ENCODE measurements around the gene GYG2. TPM values are rescaled to one million over a fixed set of nuclear protein-coding genes. Genes with fewer than 3 reads are reported as not detected.
"Not testable (repeated sequence)": the region's sequence is repeated elsewhere in the genome, so short reads cannot be mapped to it uniquely, and the experiment has no call there.

The GYG2 gene
- total and polyA plus RNA-seq, 2 experiments from 2014 or later: 41.4 to 44.3 TPM

- no peaks in the 10 kb centered on the region for H3K4me1 ChIP-seq (ENCODE audit: insufficient read depth)
- H3K9me2 ChIP-seq (replicated peaks; ENCODE audit: insufficient read depth): no peaks in the 10 kb centered on the region
- no peak overlapping the region for H3K4me3 ChIP-seq
- no peaks in the 10 kb centered on the region for H4K20me1 ChIP-seq (ENCODE audit: insufficient read depth, poor library complexity, severe bottlenecking)
- no peak overlapping the region for H3K4me2 ChIP-seq
- H3K27me3 ChIP-seq: no peaks in the 10 kb centered on the region
- 96% methylated on average over 9 of the region's 9 CpGs for WGBS (ENCODE audit: low lambda C conversion rate, missing lambda C conversion rate)
- H3K36me3 ChIP-seq (replicated peaks; ENCODE audit: insufficient read depth, low read depth): no peaks in the 10 kb centered on the region
- H3K79me2 ChIP-seq: no peaks in the 10 kb centered on the region
- TF ChIP-seq EZH2 (IDR thresholded peaks at IDR 0.05; ENCODE audit: borderline replicate concordance): no peak
- no peak for TF ChIP-seq EZH2phosphoT487 (IDR thresholded peaks at IDR 0.05; ENCODE audit: low read depth, severe bottlenecking, unreplicated experiment)
- TF ChIP-seq CTCF (IDR thresholded peaks at IDR 0.05; ENCODE audit: poor library complexity): no peak
- no peak overlapping the region for H3K27ac ChIP-seq
- H3K9me3 ChIP-seq (ENCODE audit: low read depth): no peaks in the 10 kb centered on the region
- no peak overlapping the region for H2AFZ ChIP-seq
- no peak for DNase-seq (ENCODE audit: low spot score)
Measured at GRCh38 chrX:2924151-2924550, 95.4 kb downstream of the GYG2 start.

- peak overlapping the region; percentile 100 for H3K27ac ChIP-seq
- 62% methylated on average over 4 of the region's 4 CpGs for WGBS (ENCODE audit: low lambda C conversion rate, missing lambda C conversion rate)
- not testable (repeated sequence) for DNase-seq (ENCODE audit: low spot score)
Measured at GRCh38 chrX:2926255-2926654, 97.5 kb downstream of the GYG2 start.

GRCh38 chrX:2926664-2927275 lies 98.0 kb downstream of the GYG2 start:
- TF ChIP-seq EZH2 (IDR thresholded peaks at IDR 0.05; ENCODE audit: borderline replicate concordance) (no peak), EZH2phosphoT487 (IDR thresholded peaks at IDR 0.05; ENCODE audit: low read depth, severe bottlenecking, unreplicated experiment) (no peak), CTCF (IDR thresholded peaks at IDR 0.05; ENCODE audit: poor library complexity) (no peak)
- no peak overlapping the region for H2AFZ ChIP-seq
- WGBS (ENCODE audit: low lambda C conversion rate, missing lambda C conversion rate): 95% methylated on average over 15 of the region's 15 CpGs
- H3K9me2 ChIP-seq (replicated peaks; ENCODE audit: insufficient read depth): no peaks in the 10 kb centered on the region
- no peaks in the 10 kb centered on the region for H3K4me1 ChIP-seq (ENCODE audit: insufficient read depth)
- no peaks in the 10 kb centered on the region for H4K20me1 ChIP-seq (ENCODE audit: insufficient read depth, poor library complexity, severe bottlenecking)
- H3K27ac ChIP-seq: peak overlapping the region; percentile 100
- H3K36me3 ChIP-seq (replicated peaks; ENCODE audit: insufficient read depth, low read depth): no peaks in the 10 kb centered on the region
- no peak overlapping the region for H3K4me2 ChIP-seq
- H3K27me3 ChIP-seq: no peaks in the 10 kb centered on the region
- H3K9me3 ChIP-seq (ENCODE audit: low read depth): no peaks in the 10 kb centered on the region
- no peak for DNase-seq (ENCODE audit: low spot score)
- H3K4me3 ChIP-seq: no peak overlapping the region
- H3K79me2 ChIP-seq: no peaks in the 10 kb centered on the region

More at GRCh38 chrX:2926255-2926654, 97.5 kb downstream of the GYG2 start:
- H3K4me1 ChIP-seq (ENCODE audit: insufficient read depth); H3K36me3 ChIP-seq (replicated peaks; ENCODE audit: insufficient read depth, low read depth); H3K4me2 ChIP-seq; H3K4me3 ChIP-seq; H3K9me2 ChIP-seq (replicated peaks; ENCODE audit: insufficient read depth); H3K9me3 ChIP-seq (ENCODE audit: low read depth); H4K20me1 ChIP-seq (ENCODE audit: insufficient read depth, poor library complexity, severe bottlenecking); H2AFZ ChIP-seq; H3K27me3 ChIP-seq; H3K79me2 ChIP-seq: not testable (repeated sequence)

- H4K20me1 ChIP-seq (ENCODE audit: insufficient read depth, poor library complexity, severe bottlenecking): no peaks in the 10 kb centered on the region
- no peak for DNase-seq (ENCODE audit: low spot score)
- no peaks in the 10 kb centered on the region for H3K9me3 ChIP-seq (ENCODE audit: low read depth)
- H3K4me2 ChIP-seq: peak overlapping the region; percentile 83
- TF ChIP-seq CTCF (IDR thresholded peaks at IDR 0.05; ENCODE audit: poor library complexity) (no peak), EZH2phosphoT487 (IDR thresholded peaks at IDR 0.05; ENCODE audit: low read depth, severe bottlenecking, unreplicated experiment) (no peak), EZH2 (IDR thresholded peaks at IDR 0.05; ENCODE audit: borderline replicate concordance) (no peak)
- WGBS (ENCODE audit: low lambda C conversion rate, missing lambda C conversion rate): 9% methylated on average over 12 of the region's 27 CpGs
- H3K4me3 ChIP-seq: peak overlapping the region; percentile 18
- H3K27ac ChIP-seq: peak overlapping the region; percentile 100
- H3K4me1 ChIP-seq (ENCODE audit: insufficient read depth): no peaks in the 10 kb centered on the region
- no peaks in the 10 kb centered on the region for H3K27me3 ChIP-seq
- H2AFZ ChIP-seq: peak overlapping the region; percentile 32
- H3K79me2 ChIP-seq: no peaks in the 10 kb centered on the region
- no peaks in the 10 kb centered on the region for H3K36me3 ChIP-seq (replicated peaks; ENCODE audit: insufficient read depth, low read depth)
- no peaks in the 10 kb centered on the region for H3K9me2 ChIP-seq (replicated peaks; ENCODE audit: insufficient read depth)
Measured at GRCh38 chrX:2928191-2928582, 99.5 kb downstream of the GYG2 start.

Measured in hepatocyte (in vitro differentiated cells).